BE2C (cell line): ENCODE measurements around the gene JAK3.

Source experiments
- DNase-seq: peaks from one replicate; pipeline ENCODE4 v3.0.0-alpha.2; 2020
- H3K27me3 ChIP-seq: fragments of 250-450 bp; sonication (Bioruptor Pico); 2 replicates; pipeline ENCODE4 v1.5.1; 2020; ENCODE audit warnings: mild to moderate bottlenecking
- H3K36me3 ChIP-seq: fragments of 250-450 bp; sonication (Bioruptor Pico); 2 replicates; pipeline ENCODE4 v1.5.1; 2020; ENCODE audit warnings: mild to moderate bottlenecking
- H3K4me1 ChIP-seq: fragments of 250-450 bp; sonication (Bioruptor Pico); 2 replicates; pipeline ENCODE4 v1.5.1; 2020
- H3K4me3 ChIP-seq: 2 replicates; pipeline ENCODE4 v1.5.1; 2011; ENCODE audit warnings: low read depth, low read length
- H3K9me3 ChIP-seq: fragments of 250-450 bp; sonication (Bioruptor Pico); 2 replicates; pipeline ENCODE4 v1.5.1; 2020
- CTCF ChIP-seq: IDR thresholded peaks from 2 replicates; pipeline ENCODE4 v1.5.1; 2012; ENCODE audit warnings: mild to moderate bottlenecking, low read depth, low read length

Gene JAK3

DNA sequence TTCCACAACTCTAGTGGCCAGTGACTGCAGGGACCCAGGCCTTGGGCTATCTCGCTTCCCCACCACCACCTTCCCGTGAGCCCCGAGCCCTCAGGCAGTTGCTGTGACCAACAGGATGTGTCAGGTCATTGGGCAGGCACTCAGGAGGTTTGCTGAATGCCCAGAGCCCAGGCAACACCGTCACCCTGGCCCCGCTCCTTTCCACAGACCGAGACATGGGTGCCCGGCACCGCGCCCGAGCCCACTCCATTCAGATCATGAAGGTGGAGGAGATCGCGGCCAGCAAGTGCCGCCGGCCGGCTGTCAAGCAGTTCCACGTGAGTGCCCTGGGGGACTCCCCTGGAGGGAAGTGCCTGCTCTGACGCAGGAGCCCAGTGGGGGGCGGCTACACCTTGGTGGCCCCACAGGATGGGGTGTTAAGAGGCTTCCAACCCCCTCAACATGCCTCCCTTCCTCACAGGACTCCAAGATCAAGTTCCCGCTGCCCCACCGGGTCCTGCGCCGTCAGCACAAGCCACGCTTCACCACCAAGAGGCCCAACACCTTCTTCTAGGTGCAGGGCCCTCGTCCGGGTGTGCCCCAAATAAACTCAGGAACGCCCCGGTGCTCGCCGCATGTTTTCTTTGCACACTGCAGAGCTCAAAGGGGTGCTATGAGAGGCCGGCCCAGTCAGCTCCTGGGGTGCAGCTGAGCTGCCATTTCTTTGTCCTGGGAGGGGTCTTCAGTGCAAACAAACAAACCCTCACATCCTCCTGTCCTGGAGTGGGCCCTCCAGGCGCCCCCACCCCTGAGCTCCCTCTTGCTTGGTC is 15.1 kb upstream of the JAK3 start:
- Histone ChIP-seq H3K4me1 (no peaks in the 10 kb centered on the region), H3K4me3 (peak overlapping the region; percentile 15), H3K36me3 (peaks cover 53% of the 10 kb centered on the region), H3K9me3 (no peaks in the 10 kb centered on the region), H3K27me3 (peaks cover 3% of the 10 kb centered on the region; the same call in 1 of the 2 replicates)
- DNase-seq: no peak
- TF ChIP-seq CTCF: no peak

DNA sequence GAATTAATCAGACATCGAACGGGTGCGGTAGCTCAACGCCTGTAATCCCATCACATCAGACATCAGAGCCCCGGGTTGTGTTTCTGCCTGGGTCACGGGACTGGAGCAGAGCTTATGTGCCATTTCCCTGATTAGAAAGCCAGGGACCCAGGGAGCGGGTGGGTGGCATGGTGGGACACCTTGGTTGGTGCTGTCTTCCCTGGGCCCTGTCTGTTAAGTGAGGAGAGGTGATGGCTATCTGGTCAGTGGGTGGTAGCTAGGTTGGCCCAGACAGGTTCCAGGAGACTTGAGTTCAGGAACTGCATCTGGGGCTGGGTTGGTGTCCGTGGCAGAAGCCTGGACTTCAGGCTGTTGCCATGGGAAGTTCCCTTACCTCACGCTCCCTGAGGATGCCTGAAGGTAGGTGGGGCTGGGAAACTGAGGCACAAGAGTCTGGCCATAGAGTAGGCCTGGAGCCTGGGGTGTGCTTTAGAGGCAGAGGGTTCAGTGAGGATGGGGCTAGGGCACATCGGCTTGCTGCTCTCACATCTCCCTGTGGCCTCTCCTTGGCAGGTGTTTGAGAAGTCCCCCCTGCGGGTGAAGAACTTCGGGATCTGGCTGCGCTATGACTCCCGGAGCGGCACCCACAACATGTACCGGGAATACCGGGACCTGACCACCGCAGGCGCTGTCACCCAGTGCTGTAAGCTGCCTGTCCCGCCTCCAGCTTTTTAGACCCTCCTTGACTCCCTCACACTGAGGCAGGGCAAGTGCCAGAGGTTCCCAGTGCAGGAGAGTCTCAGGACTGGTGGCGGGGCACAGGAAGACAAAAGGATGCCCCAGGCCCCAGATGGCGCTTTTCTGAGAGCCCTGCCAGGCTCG is 14.0 kb upstream of the JAK3 start:
- peaks cover 53% of the 10 kb centered on the region for H3K36me3 ChIP-seq

GRCh38 chr19:17860993-17861360 is 13.2 kb upstream of the JAK3 start:
- peak overlapping the region; percentile 81 for H3K4me3 ChIP-seq
- DNase-seq: no peak
- H3K4me1 ChIP-seq: no peaks in the 10 kb centered on the region
- peaks cover 53% of the 10 kb centered on the region for H3K36me3 ChIP-seq
- H3K9me3 ChIP-seq: no peaks in the 10 kb centered on the region
- no peaks in the 10 kb centered on the region for H3K27me3 ChIP-seq
- TF ChIP-seq CTCF: no peak

More for the DNA sequence above, 14.0 kb upstream of the JAK3 start:
- Histone ChIP-seq H3K27me3 (no peaks in the 10 kb centered on the region), H3K4me1 (no peaks in the 10 kb centered on the region), H3K4me3 (peak overlapping the region; percentile 81), H3K9me3 (no peaks in the 10 kb centered on the region)
- no peak for TF ChIP-seq CTCF
- DNase-seq: no peak

DNA sequence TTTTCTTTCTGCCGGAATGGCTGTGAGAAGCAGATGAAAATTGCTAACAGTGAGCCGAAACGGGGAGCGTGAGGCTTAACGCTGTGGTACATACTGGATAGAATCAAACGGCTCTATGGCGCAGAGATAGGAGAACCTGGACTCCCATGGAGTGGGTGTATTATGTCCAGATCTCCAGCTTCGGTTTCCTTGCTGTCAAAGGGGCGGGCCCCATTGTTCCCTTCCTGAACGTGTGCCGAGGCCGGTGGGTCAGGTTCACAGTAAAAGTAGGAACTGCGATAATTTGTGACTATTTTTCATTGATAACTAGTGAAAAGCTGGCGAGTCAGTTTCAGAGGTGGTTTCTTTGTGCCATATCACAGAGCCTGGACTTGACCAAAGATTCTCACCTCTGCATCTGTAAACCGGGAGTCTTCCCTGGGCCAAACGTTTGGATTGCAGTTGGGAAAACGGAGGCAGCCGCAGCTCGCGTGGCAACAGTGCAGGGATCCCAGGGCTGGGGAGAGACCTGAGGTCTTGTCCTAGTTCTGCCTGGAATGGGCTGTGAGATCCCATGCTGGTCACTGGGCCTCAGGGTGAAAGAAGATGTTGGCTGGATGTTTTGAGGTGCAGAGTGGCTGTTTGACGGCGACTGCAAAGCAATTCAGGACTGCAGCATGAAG is 12.7 kb upstream of the JAK3 start:
- Histone ChIP-seq H3K27me3 (no peaks in the 10 kb centered on the region), H3K4me3 (peak overlapping the region; percentile 81), H3K4me1 (no peaks in the 10 kb centered on the region), H3K9me3 (no peaks in the 10 kb centered on the region), H3K36me3 (peaks cover 53% of the 10 kb centered on the region)
- TF ChIP-seq CTCF: no peak
- no peak for DNase-seq

DNA sequence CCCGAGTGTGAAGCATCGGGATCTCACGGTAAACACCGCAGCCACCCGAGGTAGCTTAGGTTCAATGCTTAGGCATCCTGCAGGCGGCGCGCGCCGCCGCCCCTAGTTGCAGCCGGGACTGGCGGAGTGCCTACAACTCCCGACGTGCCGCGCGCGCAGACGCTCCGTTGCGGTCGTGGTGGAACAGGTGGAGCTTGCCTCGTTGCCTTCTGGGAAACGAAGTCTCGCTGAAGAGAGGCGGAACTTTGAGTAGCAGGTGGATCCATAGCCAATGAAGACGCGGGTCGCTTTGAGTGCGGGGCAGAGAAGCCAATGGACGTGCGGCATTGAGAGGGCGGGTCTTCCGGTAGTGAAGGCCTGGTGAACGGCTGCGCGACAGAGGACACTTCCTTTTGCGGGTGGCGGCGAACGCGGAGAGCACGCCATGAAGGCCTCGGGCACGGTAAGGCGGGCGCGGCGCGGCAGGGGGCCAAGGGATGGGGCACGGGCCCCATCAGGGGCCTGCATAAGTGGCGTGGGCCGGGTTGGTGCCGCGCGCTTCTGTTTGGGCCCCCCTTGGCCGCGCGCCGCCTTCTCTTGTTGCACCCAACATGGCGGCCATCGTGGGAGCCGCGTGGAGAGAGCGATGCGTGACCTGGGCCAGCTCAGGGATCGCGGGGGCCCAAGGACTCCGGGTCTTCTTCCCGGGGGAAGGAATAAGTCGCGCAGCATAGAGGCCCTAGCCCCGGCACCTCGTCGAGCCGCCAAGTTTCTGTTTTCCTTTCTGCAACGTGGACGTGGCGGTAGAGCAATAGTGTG is 11.9 kb upstream of the JAK3 start, which contains the start of gene RPL18A:
RPL18A (plus strand) TSS at position 378 of the 798 bp plus-strand sequence; CDS start at position 425, 47 bp downstream.
- Histone ChIP-seq H3K4me3 (peak within 1 kb of the TSS; percentile 81), H3K4me1 (no peaks in the 10 kb centered on the region), H3K9me3 (no peaks in the 10 kb centered on the region), H3K36me3 (peaks cover 48% of the 10 kb centered on the region), H3K27me3 (no peaks in the 10 kb centered on the region)
- peak; percentile 87 for TF ChIP-seq CTCF
- peak; percentile 99 for DNase-seq
